ENCODE data around the gene P3H3. TPM values are rescaled to one million over a fixed set of nuclear protein-coding genes. Genes with fewer than 3 reads are reported as not detected.

The P3H3 gene
- total RNA-seq, 1 donor from 2014 or later, result 37.3 TPM

GRCh38 chr12:6839482-6840201 is 11.4 kb downstream of the P3H3 start:
- Histone ChIP-seq H3K9me3 (no peaks in the 10 kb centered on the region), H3K27ac (no peak overlapping the region), H3K36me3 (peaks cover 0 to 13% of the 10 kb centered on the region in 2 donors), H3K4me1 (no peaks in the 10 kb centered on the region), H3K4me3 (no peak overlapping the region), H3K27me3 (no peaks in the 10 kb centered on the region)
- no peak for DNase-seq (ENCODE audit: extremely low spot score in 2 of 2)
- TF ChIP-seq POLR2AphosphoS5 (IDR thresholded peaks at IDR 0.05; ENCODE audit: insufficient read depth in 1 of 2, low read depth in 1 of 2), result no peak
- no peak for TF ChIP-seq POLR2A (IDR thresholded peaks at IDR 0.05)
- TF ChIP-seq CTCF (IDR thresholded peaks at IDR 0.05), result no peak
- intact Hi-C loops (cut with DNase I), result no loop called here

- TF ChIP-seq CTCF (IDR thresholded peaks at IDR 0.05) (no peak), POLR2A (IDR thresholded peaks at IDR 0.05) (no peak), POLR2AphosphoS5 (IDR thresholded peaks at IDR 0.05; ENCODE audit: insufficient read depth in 1 of 2, low read depth in 1 of 2) (no peak)
- intact Hi-C loops (cut with DNase I), result no loop called here
- Histone ChIP-seq H3K9me3 (no peaks in the 10 kb centered on the region), H3K4me1 (no peaks in the 10 kb centered on the region), H3K27ac (no peak overlapping the region), H3K36me3 (peaks cover 0 to 19% of the 10 kb centered on the region in 2 donors), H3K4me3 (no peak overlapping the region), H3K27me3 (no peaks in the 10 kb centered on the region)
- DNase-seq (ENCODE audit: extremely low spot score in 2 of 2), result no peak
Observed at GRCh38 chr12:6840330-6840729, 12.1 kb downstream of the P3H3 start.

- intact Hi-C loops (cut with DNase I), result no loop called here
- Histone ChIP-seq H3K27ac (no peak within 1 kb of the TSS), H3K27me3 (no peaks in the 10 kb centered on the region), H3K4me3 (no peak within 1 kb of the TSS), H3K9me3 (no peaks in the 10 kb centered on the region), H3K4me1 (no peaks in the 10 kb centered on the region), H3K36me3 (peaks cover 0 to 25% of the 10 kb centered on the region in 2 donors)
- DNase-seq (ENCODE audit: extremely low spot score in 2 of 2), result no peak
- no peak for TF ChIP-seq CTCF (IDR thresholded peaks at IDR 0.05)
- TF ChIP-seq POLR2AphosphoS5 (IDR thresholded peaks at IDR 0.05; ENCODE audit: insufficient read depth in 1 of 2, low read depth in 1 of 2), result no peak
- TF ChIP-seq POLR2A (IDR thresholded peaks at IDR 0.05), result no peak
Observed at GRCh38 chr12:6840761-6841515, 12.7 kb downstream of the P3H3 start, which contains the start of gene GNB3. Gene GNB3, plus strand, starts transcription at chr12:6840925. Its CDS starts 363 bp downstream, at chr12:6841288.

GRCh38 chr12:6842075-6842474 is 13.9 kb downstream of the P3H3 start:
- DNase-seq (ENCODE audit: extremely low spot score in 2 of 2), result no peak
- no peaks in the 10 kb centered on the region for H3K9me3 ChIP-seq
- intact Hi-C loops (cut with DNase I), result no loop called here
- no peak overlapping the region for H3K4me3 ChIP-seq
- H3K4me1 ChIP-seq, result no peaks in the 10 kb centered on the region
- no peaks in the 10 kb centered on the region for H3K27me3 ChIP-seq
- TF ChIP-seq POLR2AphosphoS5 (IDR thresholded peaks at IDR 0.05; ENCODE audit: insufficient read depth in 1 of 2, low read depth in 1 of 2), result no peak
- TF ChIP-seq CTCF (IDR thresholded peaks at IDR 0.05), result no peak
- no peak for TF ChIP-seq POLR2A (IDR thresholded peaks at IDR 0.05)
- peaks cover 0 to 22% of the 10 kb centered on the region in 2 donors for H3K36me3 ChIP-seq
- no peak overlapping the region for H3K27ac ChIP-seq
